Epithelial cell of prostate (primary cell): ENCODE measurements around the gene FRMD4A.
A peak's percentile ranks its signal among the peaks of the same experiment; 100 is the strongest.
"Not testable (repeated sequence)": the region's sequence is repeated elsewhere in the genome, so short reads cannot be mapped to it uniquely, and the experiment has no call there.

Source experiments
- DNase-seq: peaks from one replicate; pipeline ENCODE4 v3.0.0-alpha.2; 2011; ENCODE audit warnings: low read depth, low spot score
- H3K27ac ChIP-seq: fragments of 450-650 bp; 2 replicates; pipeline ENCODE4 v1.5.1; 2017; ENCODE audit warnings: mild to moderate bottlenecking

The FRMD4A gene

GRCh38 chr10:13944823-13945222, 385.9 kb downstream of the FRMD4A start:
- no peak overlapping the region for H3K27ac ChIP-seq
- no peak for DNase-seq

- H3K27ac ChIP-seq: no peak overlapping the region
Observed at GRCh38 chr10:13943735-13944398, 386.9 kb downstream of the FRMD4A start.

GRCh38 chr10:13942035-13942434, 388.7 kb downstream of the FRMD4A start:
- DNase-seq: no peak
- H3K27ac ChIP-seq: no peak overlapping the region

More at GRCh38 chr10:13943735-13944398, 386.9 kb downstream of the FRMD4A start:
- no peak for DNase-seq

GRCh38 chr10:13939391-13939790, 391.3 kb downstream of the FRMD4A start:
- DNase-seq: no peak
- H3K27ac ChIP-seq: no peak overlapping the region

- H3K27ac ChIP-seq: no peak overlapping the region
- DNase-seq: no peak
Observed at GRCh38 chr10:13938950-13939349, 391.8 kb downstream of the FRMD4A start.

- H3K27ac ChIP-seq: no peak overlapping the region
- no peak for DNase-seq
Observed at GRCh38 chr10:13936826-13937225, 393.9 kb downstream of the FRMD4A start.

GRCh38 chr10:13930120-13930519, 400.6 kb downstream of the FRMD4A start:
- DNase-seq: no peak
- H3K27ac ChIP-seq: no peak overlapping the region

- no peak for DNase-seq
- no peak overlapping the region for H3K27ac ChIP-seq
Observed at GRCh38 chr10:13928451-13928850, 402.3 kb downstream of the FRMD4A start.

GRCh38 chr10:13925971-13926780, 404.5 kb downstream of the FRMD4A start:
- no peak overlapping the region for H3K27ac ChIP-seq
- no peak for DNase-seq

- DNase-seq: peak; percentile 18
- H3K27ac ChIP-seq: peak overlapping the region; percentile 75
Observed at GRCh38 chr10:13924040-13924725, 406.5 kb downstream of the FRMD4A start.

- DNase-seq: no peak
- H3K27ac ChIP-seq: no peak overlapping the region
Observed at GRCh38 chr10:13922586-13922985, 408.1 kb downstream of the FRMD4A start.

- DNase-seq: no peak
- no peak overlapping the region for H3K27ac ChIP-seq
Observed at GRCh38 chr10:13921941-13922340, 408.8 kb downstream of the FRMD4A start.

- not testable (repeated sequence) for DNase-seq
Observed at GRCh38 chr10:13921131-13921530, 409.6 kb downstream of the FRMD4A start.

GRCh38 chr10:13920465-13920864, 410.3 kb downstream of the FRMD4A start:
- no peak overlapping the region for H3K27ac ChIP-seq
- no peak for DNase-seq

More at GRCh38 chr10:13921131-13921530, 409.6 kb downstream of the FRMD4A start:
- H3K27ac ChIP-seq: not testable (repeated sequence)

- H3K27ac ChIP-seq: no peak overlapping the region
- no peak for DNase-seq
Observed at GRCh38 chr10:13920031-13920430, 410.7 kb downstream of the FRMD4A start.

GRCh38 chr10:13917791-13918190, 412.9 kb downstream of the FRMD4A start:
- H3K27ac ChIP-seq: no peak overlapping the region
- no peak for DNase-seq

GRCh38 chr10:13916384-13916947, 414.3 kb downstream of the FRMD4A start:
- H3K27ac ChIP-seq: no peak overlapping the region
- no peak for DNase-seq

GRCh38 chr10:13915710-13916109, 415.0 kb downstream of the FRMD4A start:
- H3K27ac ChIP-seq: no peak overlapping the region
- DNase-seq: no peak

GRCh38 chr10:13913897-13914296, 416.8 kb downstream of the FRMD4A start:
- DNase-seq: no peak
- no peak overlapping the region for H3K27ac ChIP-seq

- DNase-seq: no peak
- no peak overlapping the region for H3K27ac ChIP-seq
Observed at GRCh38 chr10:13911821-13912520, 418.8 kb downstream of the FRMD4A start.
